ENCODE results near the gene SPATA16.
"Not testable (repeated sequence)": the region's sequence is repeated elsewhere in the genome, so short reads cannot be mapped to it uniquely, and the experiment has no call there.

The SPATA16 gene

GRCh38 chr3:172869784-172870518 lies 271.1 kb downstream of the SPATA16 start:
- DNase-seq, result no peak

DNA sequence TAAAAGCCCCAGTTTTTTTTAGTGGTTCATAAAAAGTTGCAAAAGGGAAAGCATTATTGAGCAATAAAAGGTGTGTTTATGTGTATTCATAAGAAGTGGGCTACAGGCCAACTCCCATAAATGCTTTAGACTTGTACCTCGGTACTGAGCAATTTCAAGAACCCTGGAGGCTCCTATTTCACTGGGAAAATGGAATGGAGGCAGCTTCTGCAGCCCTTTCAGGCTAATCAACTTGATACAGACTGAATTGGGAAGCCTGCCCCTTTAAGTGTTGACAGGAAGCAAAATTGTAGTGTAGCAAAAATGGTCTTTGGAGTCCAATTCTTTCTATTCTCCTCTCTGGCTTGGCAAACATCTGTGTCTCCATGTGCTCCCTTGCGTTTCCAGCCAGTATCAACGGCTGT lies 271.7 kb downstream of the SPATA16 start:
- no peak for DNase-seq

- no peak for DNase-seq
Measured at GRCh38 chr3:172868582-172869200, 272.3 kb downstream of the SPATA16 start.

DNA sequence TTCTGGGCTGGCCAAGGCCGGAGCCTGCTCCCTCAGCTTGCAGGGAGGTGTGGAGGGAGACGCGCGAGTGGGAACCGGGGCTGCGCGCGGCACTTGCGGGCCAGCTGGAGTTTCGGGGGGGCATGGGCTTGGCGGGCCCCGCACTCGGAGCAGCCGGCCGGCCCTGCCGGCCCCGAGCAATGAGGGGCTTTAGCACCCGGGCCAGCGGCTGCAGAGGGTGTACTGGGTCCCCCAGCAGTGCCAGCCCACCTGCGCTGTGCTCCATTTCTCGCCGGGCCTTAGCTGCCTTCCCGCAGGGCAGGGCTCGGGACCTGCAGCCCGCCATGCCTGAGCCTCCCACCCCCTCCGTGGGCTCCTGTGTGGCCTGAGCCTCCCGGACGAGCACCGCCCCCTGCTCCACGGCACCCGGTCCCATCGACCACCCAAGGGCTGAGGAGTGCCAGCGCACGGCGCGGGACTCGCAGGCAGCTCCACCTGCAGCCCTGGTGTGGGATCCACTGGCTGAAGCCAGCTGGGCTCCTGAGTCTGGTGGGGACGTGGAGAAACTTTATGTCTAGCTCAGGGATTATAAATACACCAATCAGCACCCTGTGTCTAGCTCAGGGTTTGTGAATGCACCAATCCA lies 274.2 kb downstream of the SPATA16 start:
- not testable (repeated sequence) for DNase-seq

DNA sequence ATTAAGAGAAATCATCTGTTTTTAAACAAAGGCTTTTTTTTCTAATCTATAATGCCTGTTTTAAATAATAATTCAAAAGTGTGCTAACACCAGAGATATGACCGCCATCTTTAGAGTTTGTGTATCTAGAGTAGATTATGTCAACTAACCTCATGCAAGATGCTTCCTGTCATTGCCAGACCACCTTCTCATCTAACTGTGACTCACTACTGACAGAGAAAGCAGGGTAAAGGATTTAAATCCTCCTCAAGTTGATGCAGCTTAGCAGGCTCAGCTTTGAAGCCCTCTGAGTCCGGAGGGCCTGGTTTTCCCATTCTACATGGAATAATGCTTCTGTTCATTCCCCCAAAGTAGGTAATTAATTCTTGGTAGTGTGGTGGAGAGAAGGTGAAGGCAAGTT lies 282.0 kb downstream of the SPATA16 start:
- no peak for DNase-seq

- DNase-seq, result no peak
Measured at GRCh38 chr3:172856795-172857742, 284.0 kb downstream of the SPATA16 start.

GRCh38 chr3:172855037-172855436 lies 286.0 kb downstream of the SPATA16 start:
- no peak for DNase-seq

- no peak for DNase-seq
Measured at GRCh38 chr3:172853921-172854666, 286.9 kb downstream of the SPATA16 start.

GRCh38 chr3:172853005-172853404 lies 288.0 kb downstream of the SPATA16 start:
- DNase-seq, result no peak

DNA sequence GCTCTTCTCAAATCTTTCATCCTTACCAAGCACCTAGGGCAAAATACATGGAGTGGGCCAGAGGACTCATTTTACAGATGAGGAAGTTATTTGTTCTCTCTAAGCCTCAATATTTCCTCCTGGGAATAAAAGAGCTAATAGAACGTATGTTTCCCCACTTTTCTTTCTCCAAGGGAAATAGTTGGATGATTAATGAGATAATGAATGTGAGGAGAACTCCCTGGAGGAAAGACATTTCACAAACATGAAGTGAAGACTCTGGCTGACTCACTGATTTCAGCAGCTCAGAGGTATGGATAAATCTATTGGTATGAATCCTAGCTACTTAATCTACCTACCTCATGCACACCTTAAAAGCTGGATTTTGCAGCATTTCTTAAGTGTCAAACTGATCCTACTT lies 292.1 kb downstream of the SPATA16 start:
- DNase-seq, result no peak

- DNase-seq, result no peak
Measured at GRCh38 chr3:172847292-172847691, 293.7 kb downstream of the SPATA16 start.

GRCh38 chr3:172846706-172847105 lies 294.3 kb downstream of the SPATA16 start:
- no peak for DNase-seq

- DNase-seq, result no peak
Measured at GRCh38 chr3:172846103-172846561, 294.9 kb downstream of the SPATA16 start.

DNA sequence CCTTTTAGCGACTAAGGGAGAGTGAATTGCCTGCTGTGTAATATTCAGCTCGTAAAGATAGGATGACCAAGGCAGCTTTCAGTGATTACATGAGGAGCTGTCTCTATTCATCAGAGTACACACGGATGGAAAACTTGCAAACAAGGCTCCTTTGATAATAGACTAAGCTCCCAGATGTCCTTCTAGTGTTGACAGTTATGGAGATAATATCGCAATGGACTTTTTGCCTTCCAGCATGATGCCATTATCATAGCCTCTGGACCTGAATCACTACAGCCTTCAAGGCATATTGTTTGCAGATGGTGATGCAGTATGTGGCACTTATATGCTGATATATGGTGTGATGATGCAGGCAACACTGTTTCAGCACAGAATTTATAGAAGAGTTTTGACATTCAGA lies 296.6 kb downstream of the SPATA16 start:
- DNase-seq, result no peak

DNA sequence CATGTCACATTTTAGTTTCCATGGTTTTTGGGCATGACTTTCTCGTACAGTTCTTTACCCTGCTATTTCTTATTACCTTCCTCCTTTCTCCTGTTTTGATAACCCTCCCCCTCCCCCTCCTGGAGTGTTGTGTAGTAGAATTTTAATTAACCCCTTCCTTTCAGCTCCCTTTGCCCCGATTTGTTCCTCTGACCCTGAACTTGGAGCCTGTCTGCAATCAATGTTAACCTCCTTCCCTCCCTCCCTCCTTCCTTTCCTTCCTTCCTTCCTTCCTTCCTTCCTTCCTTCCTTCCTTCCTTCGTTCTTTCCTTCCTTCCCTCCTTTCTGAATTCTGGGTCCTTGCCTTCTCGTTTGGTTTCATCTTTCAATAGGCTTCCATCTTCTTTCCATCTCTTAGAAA lies 300.1 kb downstream of the SPATA16 start:
- no peak for DNase-seq

DNA sequence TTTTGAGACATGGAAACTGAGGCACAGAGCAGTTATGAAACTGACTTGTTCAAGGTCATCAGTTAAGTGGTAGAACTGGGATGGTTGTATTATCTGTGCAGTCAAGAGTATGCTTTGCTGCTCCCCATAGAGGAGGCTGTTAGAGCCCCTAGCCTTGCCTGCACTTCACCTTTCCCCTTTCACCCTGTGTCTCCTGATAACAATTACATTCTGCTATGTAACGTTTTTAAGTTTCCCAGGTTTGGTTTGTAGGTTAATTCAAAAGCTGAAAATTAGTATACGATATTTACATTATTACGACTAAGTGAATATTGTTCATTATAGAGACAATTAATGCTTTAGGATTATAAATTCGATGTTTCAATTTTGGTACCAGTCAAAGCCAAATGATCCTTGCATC lies 300.6 kb downstream of the SPATA16 start:
- DNase-seq, result no peak

GRCh38 chr3:172839679-172840078 lies 301.4 kb downstream of the SPATA16 start:
- DNase-seq, result no peak
